Stomach (tissue), 9 donors: ENCODE results near the gene PRRG2. TPM values are rescaled to one million over a fixed set of nuclear protein-coding genes. Genes with fewer than 3 reads are reported as not detected.

Experiments
- DNase-seq, 2 donors: peaks; one replicate each; pipeline versions ENCODE4 v3.0.0 to v3.0.0-alpha.2; 2013 to 2019
- H3K27ac ChIP-seq, 5 donors: fragments of 200-600 bp in 4 of 5; sonication (generic) in 4 of 5; one replicate each; pipeline ENCODE4 v1.5.1; 2013 to 2019; ENCODE audit warnings: mild to moderate bottlenecking in 1 of 5, moderate library complexity in 1 of 5
- H3K27me3 ChIP-seq, 3 donors: fragments of 200-600 bp; sonication (generic); one replicate each; pipeline ENCODE4 v1.5.1; 2017 to 2019; ENCODE audit warnings: mixed run types in 1 of 3
- H3K36me3 ChIP-seq, 4 donors: fragments of 200-600 bp; sonication (generic); 1 replicate in 3 of 4; 2 replicates in 1 of 4; pipeline ENCODE4 v1.5.1; 2016 to 2019
- H3K4me1 ChIP-seq, 4 donors: fragments of 200-600 bp; sonication (generic); one replicate each; pipeline ENCODE4 v1.5.1; 2016 to 2019
- H3K4me3 ChIP-seq, 4 donors: fragments of 200-600 bp; sonication (generic) in 3 of 4; one replicate each; pipeline ENCODE4 v1.5.1; 2016 to 2019; ENCODE audit warnings: mild to moderate bottlenecking in 1 of 4
- H3K9me3 ChIP-seq, 4 donors: fragments of 200-600 bp; sonication (generic); one replicate each; pipeline ENCODE4 v1.5.1; 2016 to 2019
- CTCF ChIP-seq, 7 experiments: fragments of 450-650 bp in 4 of 7; fragments of 200-600 bp in 3 of 7; sonication (generic) in 3 of 7; IDR thresholded peaks; one replicate each; pipeline ENCODE4 v1.5.1; 2016 to 2019; ENCODE audit warnings: antibody characterized with exemption in 7 of 7, control low read depth in 2 of 7, mild to moderate bottlenecking in 1 of 7
- EP300 ChIP-seq: sonication (generic); formaldehyde crosslinking; IDR thresholded peaks from one replicate; pipeline ENCODE4 v1.6.1; 2017; ENCODE audit warnings: antibody characterized with exemption
- POLR2A ChIP-seq, 4 donors: fragments of 450-650 bp; IDR thresholded peaks; one replicate each; pipeline ENCODE4 v1.6.1; 2016; ENCODE audit warnings: antibody characterized with exemption in 4 of 4, control low read depth in 2 of 4, mild to moderate bottlenecking in 1 of 4, moderate library complexity in 1 of 4
- POLR2AphosphoS5 ChIP-seq, 3 donors: sonication (generic); formaldehyde crosslinking; IDR thresholded peaks; one replicate each; pipeline ENCODE4 v1.6.1; 2016; ENCODE audit warnings: antibody characterized with exemption in 3 of 3
- WGBS, 5 donors: extraction: QIAGEN DNeasy Blood & Tissue Kit in 3 of 5; methylation state at CpG; one replicate each; pipeline versions ENCODE4 v1.1.5 to v1.1.7; 2013 to 2018; 5-methylcytosine and 5-hydroxymethylcytosine counted together
- intact Hi-C: fragments of 100-400 bp; cut with DNase I; formaldehyde crosslinking; loops from one replicate; pipeline ENCODE4 v1.15.1; 2023; ENCODE audit warnings: low total_unique reads
- polyA plus RNA-seq, 3 donors: library from polyadenylated mRNA; stranded (reverse); fragments of 200-250 nt; gene quantifications; one replicate each; pipeline ENCODE4 v1.2.3, GENCODE V29; 2013
- total RNA-seq, 5 donors: library from RNA; depleted of rRNA; stranded (reverse); fragments of >200 nt; gene quantifications; one replicate each; pipeline versions ENCODE4 v1.1.0 to v1.2.3, GENCODE V29; 2014 to 2016
- donor health status: healthy with polysubstance abuse.
- donor health status: Bipolar disorder and iron deficiency.
- donor health status: healthy.

PRRG2 gene
- total and polyA plus RNA-seq, 8 donors, result 5.9 to 14.7 (median 9.5) TPM; not detected in 2

GRCh38 chr19:49538643-49539042 is 42.5 kb upstream of the PRRG2 start:
- peaks cover 5 to 15% (median 9%) of the 10 kb centered on the region in 4 donors for H3K4me1 ChIP-seq

GRCh38 chr19:49539192-49539952 is 41.7 kb upstream of the PRRG2 start:
- intact Hi-C loops, result no loop called here
- H3K27me3 ChIP-seq, result no peaks in the 10 kb centered on the region
- peaks cover under 1 to 7% (median 1%) of the 10 kb centered on the region in 4 donors for H3K4me1 ChIP-seq
- no peaks in the 10 kb centered on the region for H3K9me3 ChIP-seq
- no peak for TF ChIP-seq POLR2AphosphoS5 (IDR thresholded peaks at IDR 0.05)
- no peak for TF ChIP-seq EP300
- TF ChIP-seq POLR2A (IDR thresholded peaks at IDR 0.05), result no peak
- no peak for TF ChIP-seq CTCF (IDR thresholded peaks at IDR 0.05)
- H3K27ac ChIP-seq, result no peak overlapping the region
- DNase-seq, result no peak
- H3K36me3 ChIP-seq, result peaks cover 6 to 66% (median 45%) of the 10 kb centered on the region in 4 donors
- 93 to 96% (median 94%) methylated on average over 12 to 13 of the region's 13 CpGs for WGBS, 5 donors
- H3K4me3 ChIP-seq, result no peak overlapping the region

More at GRCh38 chr19:49538643-49539042, 42.5 kb upstream of the PRRG2 start:
- Histone ChIP-seq H3K27ac (no peak overlapping the region), H3K9me3 (no peaks in the 10 kb centered on the region), H3K27me3 (no peaks in the 10 kb centered on the region), H3K36me3 (peaks cover 6 to 66% (median 45%) of the 10 kb centered on the region in 4 donors), H3K4me3 (no peak overlapping the region)
- TF ChIP-seq POLR2A (IDR thresholded peaks at IDR 0.05) (no peak), EP300 (no peak), CTCF (IDR thresholded peaks at IDR 0.05) (no peak), POLR2AphosphoS5 (IDR thresholded peaks at IDR 0.05) (no peak)
- intact Hi-C loops, result no loop called here
- DNase-seq, result no peak
- 72 to 87% (median 85%) methylated on average over 5 of the region's 5 CpGs for WGBS, 5 donors

GRCh38 chr19:49541914-49542313 is 39.2 kb upstream of the PRRG2 start:
- H3K9me3 ChIP-seq, result no peaks in the 10 kb centered on the region
- H3K36me3 ChIP-seq, result peaks cover 6 to 61% (median 41%) of the 10 kb centered on the region in 4 donors
- H3K4me1 ChIP-seq, result peaks cover 2 to 9% (median 6%) of the 10 kb centered on the region in 4 donors
- H3K27me3 ChIP-seq, result no peaks in the 10 kb centered on the region
- TF ChIP-seq CTCF (IDR thresholded peaks at IDR 0.05) (no peak), POLR2AphosphoS5 (IDR thresholded peaks at IDR 0.05) (no peak), EP300 (no peak), POLR2A (IDR thresholded peaks at IDR 0.05) (no peak)
- intact Hi-C loops, result loop anchor here (5.0 kb wide), 1 partner anchor 35 kb away; no protein-coding TSS in a partner anchor
- WGBS, 5 donors, result 83 to 89% (median 86%) methylated on average over 6 of the region's 6 CpGs
- DNase-seq, result no peak
- no peak overlapping the region for H3K4me3 ChIP-seq
- H3K27ac ChIP-seq, result no peak overlapping the region

GRCh38 chr19:49542446-49542845 is 38.7 kb upstream of the PRRG2 start:
- WGBS, 5 donors, result 89 to 95% (median 94%) methylated on average over 11 to 16 of the region's 16 CpGs
- intact Hi-C loops, result loop anchor here (5.0 kb wide), 1 partner anchor 35 kb away; no protein-coding TSS in a partner anchor
- no peak for DNase-seq
- no peak overlapping the region for H3K4me3 ChIP-seq
- H3K4me1 ChIP-seq, result peaks cover 5 to 14% (median 7%) of the 10 kb centered on the region in 4 donors
- TF ChIP-seq CTCF (IDR thresholded peaks at IDR 0.05) (no peak), POLR2AphosphoS5 (IDR thresholded peaks at IDR 0.05) (no peak), POLR2A (IDR thresholded peaks at IDR 0.05) (no peak), EP300 (no peak)
- H3K27ac ChIP-seq, result no peak overlapping the region
- peaks cover 6 to 56% (median 36%) of the 10 kb centered on the region in 4 donors for H3K36me3 ChIP-seq
- no peaks in the 10 kb centered on the region for H3K9me3 ChIP-seq
- no peaks in the 10 kb centered on the region for H3K27me3 ChIP-seq
